HUDEP-2 (cell line): ENCODE results near the gene ATP9B.
"Not testable (repeated sequence)": the region's sequence is repeated elsewhere in the genome, so short reads cannot be mapped to it uniquely, and the experiment has no call there.

Experiments
- DNase-seq, 76 experiments: peaks; one replicate each; lab custom pipeline; 2025; ENCODE audit not compliant: unreplicated experiment in 76 of 76; lab: John Stamatoyannopoulos, UW

The ATP9B gene

DNA sequence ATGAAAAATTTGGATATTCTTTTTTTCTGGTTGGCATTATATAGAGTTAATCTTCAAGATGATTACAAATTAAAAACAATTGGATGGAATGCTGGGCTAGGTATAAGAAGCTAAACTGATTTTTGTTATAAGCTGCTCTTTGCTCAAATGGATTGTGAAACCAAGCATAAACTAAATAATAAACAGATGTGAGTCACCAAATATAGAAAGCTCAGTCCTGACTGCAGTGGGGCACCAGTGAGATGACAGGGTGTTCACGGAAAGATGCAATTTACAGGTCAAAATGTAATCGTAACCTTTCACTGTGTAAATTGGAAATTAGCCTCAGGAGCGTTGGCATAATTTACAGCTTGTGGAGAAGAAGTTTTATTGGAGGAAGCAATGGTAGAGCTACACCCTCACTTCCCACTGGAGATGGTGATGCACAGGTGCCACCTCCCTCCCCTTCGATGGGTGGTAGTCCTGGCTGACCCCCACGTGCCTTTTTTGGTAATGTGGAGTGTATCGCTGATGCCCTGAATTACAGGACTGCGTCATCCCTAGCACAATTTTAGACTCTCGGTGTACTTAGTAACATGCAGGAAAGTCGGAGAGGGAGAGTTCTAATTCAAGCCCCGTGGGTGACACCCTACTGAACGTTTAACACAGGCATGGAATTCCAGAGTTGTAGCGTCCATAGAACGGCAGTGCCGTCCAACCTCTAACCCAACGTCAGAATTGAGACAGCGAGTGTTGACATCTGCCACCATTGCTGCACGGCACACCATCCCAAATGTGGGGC is 252.6 kb downstream of the ATP9B start:
- DNase-seq, result no peak

DNA sequence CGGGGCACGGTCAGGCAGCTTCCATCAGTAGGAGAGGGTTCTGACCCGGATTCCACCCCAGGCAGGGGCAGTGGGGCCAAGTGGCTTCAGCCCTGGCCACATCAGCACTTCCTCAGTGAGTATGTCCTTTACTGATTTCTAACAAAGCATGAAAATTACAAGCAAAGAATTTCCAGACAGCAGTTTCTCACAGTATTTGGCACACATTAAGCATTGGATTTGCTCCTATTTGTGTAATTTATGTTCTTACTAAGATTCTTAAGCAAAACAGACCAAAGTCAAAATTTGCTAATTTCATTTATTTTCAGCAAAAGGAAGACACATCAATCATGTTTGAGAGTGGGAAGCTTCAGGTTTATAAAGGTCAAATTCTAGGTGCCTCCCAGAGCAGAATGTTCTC is 253.2 kb downstream of the ATP9B start:
- no peak for DNase-seq

DNA sequence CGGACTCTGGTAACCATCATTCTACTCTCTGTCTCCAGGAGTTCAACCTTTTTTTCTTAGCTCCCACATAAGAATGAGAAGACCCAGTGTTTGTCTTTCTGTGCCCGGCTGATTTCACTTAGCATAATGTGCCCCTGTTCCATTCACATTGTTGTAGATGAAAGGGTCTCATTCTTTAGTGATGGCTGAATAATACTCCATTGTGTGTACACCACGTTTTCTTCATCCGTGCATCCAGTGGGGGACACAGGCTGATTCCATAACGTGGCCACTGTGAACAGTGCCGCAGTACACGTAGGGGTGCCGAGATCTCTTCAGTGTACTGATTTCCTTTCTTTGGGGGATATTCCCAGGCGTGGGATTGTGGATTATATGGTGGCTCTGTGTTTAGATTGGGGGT is 254.3 kb downstream of the ATP9B start:
- DNase-seq, result no peak

DNA sequence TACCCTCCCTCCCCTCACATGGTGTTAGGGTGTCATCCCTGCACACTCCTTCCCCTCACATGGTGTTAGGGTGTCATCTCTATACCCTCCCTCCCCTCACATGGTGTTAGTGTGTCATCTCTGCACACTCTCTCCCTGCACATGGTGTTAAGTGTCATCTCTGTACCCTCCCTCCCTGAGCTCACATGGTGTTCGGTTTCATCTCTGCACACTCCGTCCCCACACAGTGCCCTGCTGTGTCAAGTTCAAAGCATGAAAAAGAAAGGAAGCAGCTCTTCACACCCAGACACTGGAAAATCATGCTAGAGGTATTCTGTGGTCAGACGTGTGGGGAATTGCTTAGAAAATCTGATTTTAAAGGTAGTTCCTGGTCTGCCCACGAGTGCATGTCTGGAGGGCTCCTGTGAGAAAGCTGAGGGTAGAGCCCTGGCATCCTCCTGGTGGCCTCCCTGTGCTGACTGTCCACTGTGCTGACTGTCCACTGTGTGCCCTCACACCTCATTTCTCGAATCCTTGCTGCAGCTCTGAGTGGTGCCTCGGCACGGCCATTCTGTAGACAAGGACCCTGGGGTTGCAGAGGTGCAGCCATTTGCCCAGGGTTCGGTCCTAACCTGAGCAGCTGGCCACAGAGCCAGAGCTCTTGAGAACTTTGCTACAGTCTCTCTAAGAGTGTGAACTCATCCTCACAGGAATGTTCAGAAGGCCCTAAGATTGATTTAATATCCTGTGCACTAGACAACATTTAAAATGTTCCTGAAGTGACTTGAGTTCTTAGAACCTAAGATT is 257.4 kb downstream of the ATP9B start:
- DNase-seq, result no peak

DNA sequence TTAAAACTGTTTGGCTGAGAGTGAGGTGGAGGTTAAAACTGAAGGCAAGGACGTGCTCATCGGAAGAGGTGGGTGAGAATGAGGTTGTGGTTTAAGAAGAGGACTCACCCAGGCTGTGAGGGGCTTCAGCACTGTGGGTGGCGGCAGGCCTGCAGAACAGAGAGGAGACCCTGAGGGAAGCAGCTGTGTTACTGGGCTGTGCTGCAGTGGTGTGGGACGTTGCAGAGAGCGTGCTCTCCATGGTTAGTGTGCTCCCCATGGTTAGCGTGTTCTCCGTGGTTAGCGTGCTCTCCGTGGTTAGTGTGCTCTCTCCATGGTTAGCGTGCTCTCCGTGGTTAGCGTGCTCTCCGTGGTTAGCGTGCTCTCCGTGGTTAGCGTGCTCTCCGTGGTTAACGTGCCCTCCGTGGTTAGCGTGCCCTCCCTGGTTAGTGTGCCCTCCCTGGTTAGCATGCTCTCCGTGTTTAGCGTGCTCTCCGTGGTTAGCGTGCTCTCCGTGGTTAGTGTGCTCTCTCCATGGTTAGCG is 258.1 kb downstream of the ATP9B start:
- no peak for DNase-seq

DNA sequence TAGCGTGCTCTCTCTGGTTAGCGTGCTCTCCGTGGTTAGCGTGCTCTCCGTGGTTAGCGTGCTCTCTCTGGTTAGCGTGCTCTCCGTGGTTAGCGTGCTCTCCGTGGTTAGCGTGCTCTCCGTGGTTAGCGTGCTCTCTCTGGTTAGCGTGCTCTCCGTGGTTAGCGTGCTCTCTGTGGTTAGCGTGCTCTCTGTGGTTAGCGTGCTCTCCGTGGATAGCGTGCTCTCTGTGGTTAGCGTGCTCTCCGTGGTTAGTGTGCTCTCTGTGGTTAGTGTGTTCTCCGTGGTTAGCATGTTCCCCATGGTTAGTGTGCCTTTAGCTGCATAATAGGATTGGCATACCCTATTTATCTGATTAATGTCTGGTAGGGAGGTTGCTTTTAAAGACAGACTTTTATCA is 258.7 kb downstream of the ATP9B start:
- not testable (repeated sequence) for DNase-seq

DNA sequence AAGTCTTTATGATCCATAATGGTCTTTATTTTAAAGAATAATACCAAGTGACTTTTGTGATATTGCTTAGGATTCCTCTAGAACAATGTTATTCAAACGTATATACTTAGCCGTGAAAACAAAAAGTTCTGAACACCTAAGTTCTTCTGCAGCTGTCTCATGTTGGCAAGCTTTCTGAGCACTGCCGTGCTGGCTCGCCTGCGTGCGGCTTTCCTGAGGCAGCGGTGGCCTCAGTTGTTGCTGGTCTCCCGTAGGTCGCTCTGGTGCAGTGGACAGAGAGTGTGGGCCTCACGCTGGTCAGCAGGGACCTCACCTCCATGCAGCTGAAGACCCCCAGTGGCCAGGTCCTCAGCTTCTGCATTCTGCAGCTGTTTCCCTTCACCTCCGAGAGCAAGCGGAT is 259.7 kb downstream of the ATP9B start:
- DNase-seq, result no peak

DNA sequence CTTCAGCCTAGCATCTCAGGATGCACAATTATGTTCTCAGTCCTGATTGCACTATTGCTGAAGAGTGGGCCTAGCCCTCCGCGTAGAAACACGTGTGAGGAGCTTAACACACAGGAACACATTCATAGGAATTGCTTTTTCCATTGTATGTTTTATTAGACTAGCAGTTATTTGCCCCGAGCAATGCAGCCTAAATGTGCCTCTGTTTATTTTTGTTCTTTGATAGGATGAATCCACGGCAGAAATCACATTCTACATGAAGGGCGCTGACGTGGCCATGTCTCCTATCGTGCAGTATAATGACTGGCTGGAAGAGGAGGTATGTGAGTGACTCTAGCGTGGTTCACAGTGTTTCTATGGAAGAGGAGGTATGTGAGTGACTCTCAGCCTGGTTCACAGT is 260.6 kb downstream of the ATP9B start:
- no peak for DNase-seq

DNA sequence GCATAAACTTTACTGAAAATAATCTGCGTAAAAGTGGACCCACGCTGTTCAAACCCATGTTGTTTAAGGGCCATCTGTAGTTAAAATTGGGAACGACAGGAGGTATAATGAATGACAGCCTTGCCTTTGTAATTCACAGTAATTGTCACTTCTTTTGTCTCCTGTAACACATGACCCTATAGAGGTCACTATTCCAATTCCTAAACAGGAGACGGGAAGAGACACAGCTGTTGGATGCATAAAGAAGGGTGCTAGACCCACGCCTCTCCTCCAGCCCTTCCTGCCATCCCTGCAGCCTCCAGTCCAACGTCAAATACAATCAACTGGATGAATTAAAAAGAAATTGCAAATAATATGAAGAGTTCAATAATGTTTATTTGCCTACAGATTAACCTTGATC is 263.5 kb downstream of the ATP9B start:
- DNase-seq, result no peak

DNA sequence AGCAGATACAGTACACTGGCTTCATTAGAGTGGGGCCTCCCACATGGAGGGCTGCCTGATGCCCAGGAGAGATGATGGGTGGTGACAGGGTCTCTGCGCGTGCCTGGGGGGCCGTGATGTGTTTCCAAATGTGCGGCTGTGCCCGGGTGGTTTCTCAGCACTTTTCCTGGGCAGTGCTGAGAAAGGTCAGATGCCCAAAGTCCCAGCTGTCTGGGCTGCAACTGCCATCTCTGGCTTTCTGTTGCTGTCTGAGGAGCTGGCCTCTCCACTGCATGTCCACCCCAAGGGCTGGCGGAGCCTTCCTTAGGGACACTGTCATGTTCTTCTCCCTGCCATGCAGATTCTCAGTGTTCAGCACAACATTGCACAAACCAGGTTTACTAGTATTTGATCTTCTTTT is 263.9 kb downstream of the ATP9B start:
- DNase-seq, result no peak

DNA sequence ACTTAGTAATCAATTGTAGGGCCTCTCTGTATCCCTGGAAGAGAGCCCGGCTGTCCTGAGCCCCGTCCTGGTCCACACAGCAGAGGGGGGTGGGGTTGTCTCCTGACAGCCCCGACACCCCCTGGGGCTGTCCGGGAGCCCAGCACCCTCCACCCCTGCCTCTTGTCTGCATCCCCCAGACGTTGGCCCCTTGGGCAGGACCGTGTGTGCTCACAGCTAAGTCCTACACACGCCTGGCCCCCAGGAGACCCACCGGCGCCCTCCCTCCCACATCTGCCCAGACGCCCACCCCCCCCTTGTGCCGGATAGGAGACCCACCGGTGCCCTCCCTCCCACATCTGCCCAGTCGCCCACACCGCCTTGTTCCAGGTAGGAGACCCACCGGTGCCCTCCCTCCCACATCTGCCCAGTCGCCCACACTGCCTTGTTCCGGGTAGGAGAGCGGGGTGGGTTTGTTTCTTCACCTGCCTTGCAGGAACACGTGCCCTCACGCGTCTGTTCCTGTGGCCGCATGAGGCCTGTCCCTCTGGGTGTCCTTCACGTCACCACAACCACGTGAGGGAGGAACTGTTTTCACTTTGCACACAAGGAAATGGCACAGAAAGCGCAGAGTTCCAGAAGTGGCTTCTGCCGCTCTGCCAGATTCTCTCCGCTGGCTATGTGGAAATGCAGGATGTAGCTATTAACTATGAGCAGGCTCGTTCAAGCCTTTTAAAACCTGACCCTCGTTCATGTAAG is 265.5 kb downstream of the ATP9B start:
- no peak for DNase-seq

DNA sequence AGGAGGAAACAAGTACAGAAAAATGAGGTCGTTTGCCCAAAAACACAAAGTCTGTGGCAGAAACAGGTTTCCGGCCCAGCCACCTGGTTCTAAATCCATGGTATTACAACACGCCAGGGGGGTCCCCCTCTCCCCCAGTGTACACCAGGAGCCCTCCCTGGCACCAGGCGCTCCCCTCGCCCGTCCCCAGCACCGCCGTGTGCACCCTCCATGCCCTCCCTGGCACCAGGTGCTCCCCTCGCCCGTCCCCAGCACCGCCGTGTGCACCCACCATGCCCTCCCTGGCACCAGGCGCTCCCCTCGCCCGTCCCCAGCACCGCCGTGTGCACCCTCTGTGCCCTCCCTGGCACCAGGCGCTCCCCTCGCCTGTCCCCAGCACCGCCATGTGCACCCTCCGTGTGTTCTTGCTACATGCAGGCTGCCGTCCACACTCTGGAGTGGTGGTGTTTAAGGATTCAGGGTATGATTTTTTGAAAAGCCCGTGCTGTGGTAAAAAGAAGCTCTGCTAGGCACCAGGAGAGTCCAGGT is 266.7 kb downstream of the ATP9B start:
- no peak for DNase-seq

DNA sequence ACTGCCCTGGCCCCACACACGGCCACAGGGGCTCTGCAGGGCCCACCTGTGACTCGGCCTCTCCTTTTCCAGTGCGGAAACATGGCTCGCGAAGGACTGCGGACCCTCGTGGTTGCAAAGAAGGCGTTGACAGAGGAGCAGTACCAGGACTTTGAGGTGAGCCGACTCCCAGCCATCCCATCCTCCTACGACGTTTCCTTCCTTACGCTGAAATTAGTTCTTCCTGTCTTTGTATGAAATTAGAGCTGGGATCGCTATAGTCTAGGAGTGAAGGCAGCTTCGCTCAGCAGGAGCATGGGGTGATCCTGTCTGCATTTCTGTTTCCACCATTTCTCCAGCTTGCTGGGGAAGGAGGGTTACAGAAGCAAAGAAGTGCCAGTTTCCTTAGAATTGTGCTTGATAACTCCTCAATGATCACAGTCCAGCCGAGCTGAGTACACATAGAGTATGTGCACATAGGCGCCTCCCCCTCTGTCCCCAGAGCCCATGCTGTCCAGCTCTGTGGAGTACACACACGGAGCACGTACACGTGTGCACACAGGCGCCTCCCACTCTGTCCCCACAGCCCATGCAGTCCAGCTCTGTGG is 267.5 kb downstream of the ATP9B start:
- DNase-seq, result no peak

DNA sequence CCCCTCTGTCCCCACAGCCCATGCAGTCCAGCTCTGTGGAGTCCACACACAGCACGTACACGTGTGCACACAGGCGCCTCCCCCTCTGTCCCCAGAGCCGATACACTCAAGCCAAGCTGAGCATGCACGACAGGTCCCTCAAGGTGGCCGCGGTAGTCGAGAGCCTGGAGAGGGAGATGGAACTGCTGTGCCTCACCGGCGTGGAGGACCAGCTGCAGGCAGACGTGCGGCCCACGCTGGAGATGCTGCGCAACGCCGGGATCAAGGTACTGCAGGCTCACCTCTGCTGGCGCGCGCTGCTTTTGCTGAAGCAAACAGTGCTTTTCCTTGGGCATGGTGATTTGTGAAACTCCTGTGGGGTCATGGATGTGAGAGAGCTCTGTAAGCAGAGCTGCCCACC is 268.0 kb downstream of the ATP9B start:
- DNase-seq, result no peak

DNA sequence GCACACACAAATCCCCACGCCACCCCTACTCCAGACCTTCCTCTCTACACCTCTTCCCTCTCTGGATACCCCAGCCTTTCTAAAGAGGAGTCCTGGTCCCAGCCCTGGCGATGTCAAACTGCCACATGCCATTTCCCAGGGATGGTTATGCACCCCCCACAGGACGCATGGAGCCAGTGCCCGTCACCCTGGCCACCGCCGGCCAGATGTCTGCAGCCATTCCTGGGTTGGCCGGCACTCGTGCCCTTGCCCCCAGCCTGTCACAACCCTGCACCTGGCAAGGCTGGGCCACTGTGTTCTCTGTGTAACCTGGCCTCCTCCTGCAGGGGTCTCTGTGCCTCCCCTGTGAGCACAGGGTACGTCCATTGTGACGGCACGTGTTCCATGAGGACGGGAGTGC is 268.4 kb downstream of the ATP9B start:
- no peak for DNase-seq

DNA sequence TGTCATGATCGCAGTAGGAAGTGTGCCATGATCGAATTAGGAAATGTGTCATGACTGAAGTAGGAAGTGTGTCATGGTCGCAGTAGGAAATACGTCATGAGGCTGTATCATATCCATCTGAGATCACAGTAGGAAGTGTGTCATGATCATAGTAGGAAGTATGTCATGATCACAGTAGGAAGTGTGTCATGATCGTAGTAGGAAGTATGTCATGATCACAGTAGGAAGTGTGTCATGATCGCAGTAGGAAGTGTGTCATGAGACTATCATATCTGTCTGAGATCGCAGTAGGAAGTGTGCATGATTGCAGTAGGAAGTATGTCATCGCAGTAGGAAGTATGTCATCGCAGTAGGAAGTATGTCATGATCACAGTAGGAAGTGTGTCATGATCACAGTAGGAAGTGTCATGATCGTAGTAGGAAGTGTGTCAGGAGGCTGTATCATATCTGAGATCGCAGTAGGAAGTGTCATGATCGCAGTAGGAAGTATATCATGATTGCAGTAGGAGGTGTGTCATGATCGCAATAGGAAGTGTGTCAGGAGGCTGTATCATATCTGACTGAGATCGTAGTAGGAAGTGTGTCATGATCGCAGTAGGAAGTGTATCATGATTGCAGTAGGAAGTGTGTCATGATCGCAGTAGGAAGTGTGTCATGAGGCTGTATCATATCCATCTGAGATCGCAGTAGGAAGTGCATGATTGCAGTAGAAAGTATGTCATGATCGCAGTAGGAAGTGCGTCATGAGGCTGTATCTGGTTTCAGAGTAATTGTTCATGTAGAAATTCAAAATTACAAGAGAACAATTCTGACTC is 270.1 kb downstream of the ATP9B start:
- DNase-seq, result no peak

DNA sequence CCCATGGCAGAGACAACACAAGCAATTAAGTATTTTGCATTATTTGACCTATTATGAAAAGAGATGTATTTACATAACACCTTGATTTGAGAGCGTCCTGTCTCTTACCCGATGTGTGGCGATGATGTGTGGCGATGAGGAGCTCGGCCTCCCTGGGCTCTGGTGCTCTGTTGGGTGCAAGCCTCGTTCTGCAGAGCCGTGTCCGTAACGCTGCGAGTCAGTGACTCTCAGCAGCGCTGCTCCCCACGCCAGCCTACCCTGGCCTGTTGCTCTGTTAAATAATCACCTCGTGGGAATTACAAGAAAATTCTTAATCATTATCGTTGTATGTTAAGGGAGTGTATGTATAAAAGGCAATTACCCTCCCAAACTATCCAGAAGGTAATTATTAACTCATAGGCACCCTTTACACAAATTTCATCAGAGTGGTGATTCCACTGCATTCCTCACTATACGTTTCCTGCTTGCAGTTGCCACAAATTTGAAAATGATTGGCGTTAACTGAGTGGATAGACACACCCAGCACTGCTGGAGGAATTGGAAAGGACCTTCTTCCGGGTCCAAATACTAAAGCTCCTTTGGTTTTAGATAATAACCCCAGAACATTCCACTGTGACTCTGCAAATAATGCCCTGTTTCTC is 274.5 kb downstream of the ATP9B start:
- DNase-seq, result no peak

DNA sequence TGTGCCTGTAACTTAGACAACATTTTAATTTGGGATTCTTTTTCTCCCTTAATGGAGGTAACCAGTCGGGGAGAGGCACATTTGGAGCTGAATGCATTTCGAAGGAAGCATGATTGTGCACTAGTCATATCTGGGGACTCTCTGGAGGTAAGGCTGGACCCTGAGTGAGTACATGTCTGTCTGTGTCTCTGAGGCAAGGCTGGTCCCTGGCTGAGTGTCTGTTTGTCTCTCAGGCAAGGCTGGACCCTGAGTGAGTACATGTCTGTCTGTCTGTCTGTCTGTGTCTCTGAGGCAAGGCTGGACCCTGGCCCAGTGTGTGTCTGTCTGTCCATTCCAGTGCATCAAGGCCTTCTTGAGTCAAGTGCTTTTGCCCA is 275.0 kb downstream of the ATP9B start:
- DNase-seq, result no peak

DNA sequence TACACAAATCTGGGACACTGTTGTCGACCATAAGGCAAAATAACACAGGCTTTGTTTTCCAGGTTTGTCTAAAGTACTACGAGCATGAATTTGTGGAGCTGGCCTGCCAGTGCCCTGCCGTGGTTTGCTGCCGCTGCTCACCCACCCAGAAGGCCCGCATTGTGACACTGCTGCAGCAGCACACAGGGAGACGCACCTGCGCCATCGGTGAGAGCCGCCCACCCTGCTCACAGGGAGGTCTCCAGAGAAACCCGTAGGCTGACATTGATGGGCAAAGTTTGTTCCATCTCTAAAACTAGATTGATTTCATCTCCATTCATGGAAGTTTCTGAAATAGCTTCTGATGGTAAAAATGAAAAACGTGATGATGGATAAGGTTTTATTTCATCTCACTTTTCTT is 276.2 kb downstream of the ATP9B start:
- DNase-seq, result no peak

DNA sequence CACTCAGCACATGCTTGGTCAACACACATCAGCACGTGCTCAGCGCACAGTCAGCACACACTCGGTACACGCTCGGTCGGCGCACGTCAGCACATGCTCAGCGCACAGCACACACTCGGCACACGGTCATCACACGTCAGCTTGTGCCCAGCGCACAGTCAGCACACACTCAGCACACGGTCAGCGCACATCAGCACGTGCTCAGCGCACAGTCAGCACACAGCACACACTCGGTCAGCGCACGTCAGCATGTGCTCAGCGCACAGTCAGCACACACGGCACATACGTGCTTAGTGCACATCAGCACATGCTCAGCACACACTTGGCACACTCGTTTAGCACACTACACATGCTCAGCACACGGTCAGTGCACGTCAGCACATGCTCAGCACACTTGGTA is 276.8 kb downstream of the ATP9B start:
- DNase-seq, result no peak
